Measurements from ENCODE around the gene TICRR.
A peak's percentile ranks its signal among the peaks of the same experiment; 100 is the strongest.

TICRR gene

DNA sequence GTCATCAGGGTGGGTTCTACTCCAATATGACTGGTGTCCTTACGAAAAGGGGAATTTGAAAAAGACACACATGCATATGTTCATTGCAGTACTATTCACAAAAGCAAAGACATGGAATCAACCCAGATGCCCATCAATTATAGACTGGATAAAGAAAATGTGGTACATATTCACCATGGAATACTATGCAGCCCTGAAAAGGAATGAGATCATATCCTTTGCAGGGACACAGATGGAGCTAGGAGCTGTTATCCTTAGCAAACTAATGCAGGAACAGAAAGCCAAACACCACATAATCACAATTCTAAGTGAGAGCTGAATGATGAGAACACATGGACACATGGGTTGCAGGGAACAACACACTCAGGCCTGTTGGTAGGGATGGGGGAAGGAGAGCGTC, 24.8 kb upstream of the TICRR start:
- Histone ChIP-seq H3K27me3 (ENCODE audit: control insufficient read depth in 1 of 2, insufficient read depth in 1 of 2, low read length in 2 of 2) (peaks cover 25 to 71% of the 10 kb centered on the region in 2 experiments), H4K91ac (ENCODE audit: low read length) (no peak overlapping the region), H3K4ac (ENCODE audit: low read depth in 1 of 2, low read length in 2 of 2) (no peak overlapping the region), H2BK12ac (ENCODE audit: low read length in 2 of 2) (no peak overlapping the region), H3K9ac (ENCODE audit: low read length) (no peak overlapping the region), H3K23ac (ENCODE audit: low read length in 2 of 2) (no peak overlapping the region), H3K36me3 (ENCODE audit: control insufficient read depth in 1 of 2, insufficient read depth in 2 of 2, low read depth in 1 of 2, low read length in 2 of 2) (no peaks in the 10 kb centered on the region), H3K9me3 (ENCODE audit: control insufficient read depth, low read length) (no peaks in the 10 kb centered on the region), H4K8ac (ENCODE audit: low read length) (no peak overlapping the region), H3K14ac (ENCODE audit: low read length in 2 of 2) (no peak overlapping the region), H3K4me2 (ENCODE audit: low read length, poor library complexity, severe bottlenecking) (no peak overlapping the region), H2AK5ac (ENCODE audit: low read length, severe bottlenecking) (no peak overlapping the region), H2BK15ac (ENCODE audit: low read depth, poor library complexity, severe bottlenecking) (no peak overlapping the region), H3K4me1 (ENCODE audit: control insufficient read depth, insufficient read depth, low read depth, low read length) (no peaks in the 10 kb centered on the region), H3K18ac (ENCODE audit: low read depth in 1 of 2, low read length in 2 of 2) (no peak overlapping the region), H2AFZ (ENCODE audit: low read depth, low read length) (no peak overlapping the region), H3K27ac (ENCODE audit: low read length, poor library complexity, severe bottlenecking) (no peak overlapping the region), H2BK5ac (ENCODE audit: low read depth, low read length, poor library complexity, severe bottlenecking) (no peak overlapping the region), H2BK120ac (ENCODE audit: low read depth, low read length) (no peak overlapping the region), H3K79me1 (replicated peaks; ENCODE audit: low read length, poor library complexity, severe bottlenecking) (no peaks in the 10 kb centered on the region), H3K4me3 (ENCODE audit: insufficient read depth in 1 of 2, low read depth in 1 of 2, low read length in 2 of 2) (no peak overlapping the region)
- DNase-seq, result no peak
- 100% methylated on average over 1 of the region's 2 CpGs for WGBS

DNA sequence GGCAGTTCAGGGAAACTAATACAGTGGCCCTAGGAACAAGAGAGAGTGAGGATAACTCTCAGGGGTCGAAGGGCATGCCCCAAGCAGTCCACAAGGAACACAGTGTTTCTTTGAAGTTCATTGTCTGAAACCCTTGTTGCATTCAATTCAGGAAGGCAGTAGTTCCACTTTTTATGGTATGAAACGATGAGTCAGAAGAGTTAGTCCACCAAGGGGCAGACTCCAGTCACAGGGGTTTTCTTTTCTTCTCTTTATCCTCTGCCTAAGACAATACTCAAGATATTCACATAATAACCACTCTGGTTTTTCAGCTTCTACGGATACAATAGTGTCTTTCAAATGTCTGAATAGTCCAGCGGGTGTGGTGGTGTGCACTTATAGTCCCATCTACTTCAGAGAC, 23.7 kb upstream of the TICRR start:
- DNase-seq, result peak; percentile 1
- Histone ChIP-seq H2AFZ (ENCODE audit: low read depth, low read length) (no peak overlapping the region), H3K9me3 (ENCODE audit: control insufficient read depth, low read length) (no peaks in the 10 kb centered on the region), H2AK5ac (ENCODE audit: low read length, severe bottlenecking) (no peak overlapping the region), H4K8ac (ENCODE audit: low read length) (no peak overlapping the region), H3K4ac (ENCODE audit: low read depth in 1 of 2, low read length in 2 of 2) (no peak overlapping the region), H2BK5ac (ENCODE audit: low read depth, low read length, poor library complexity, severe bottlenecking) (no peak overlapping the region), H2BK120ac (ENCODE audit: low read depth, low read length) (no peak overlapping the region), H3K27me3 (ENCODE audit: control insufficient read depth in 1 of 2, insufficient read depth in 1 of 2, low read length in 2 of 2) (peaks cover 17 to 67% of the 10 kb centered on the region in 2 experiments), H3K4me1 (ENCODE audit: control insufficient read depth, insufficient read depth, low read depth, low read length) (no peaks in the 10 kb centered on the region), H3K27ac (ENCODE audit: low read length, poor library complexity, severe bottlenecking) (no peak overlapping the region), H3K18ac (ENCODE audit: low read depth in 1 of 2, low read length in 2 of 2) (no peak overlapping the region), H2BK15ac (ENCODE audit: low read depth, poor library complexity, severe bottlenecking) (no peak overlapping the region), H3K4me3 (ENCODE audit: insufficient read depth in 1 of 2, low read depth in 1 of 2, low read length in 2 of 2) (no peak overlapping the region), H2BK12ac (ENCODE audit: low read length in 2 of 2) (no peak overlapping the region), H3K9ac (ENCODE audit: low read length) (no peak overlapping the region), H3K36me3 (ENCODE audit: control insufficient read depth in 1 of 2, insufficient read depth in 2 of 2, low read depth in 1 of 2, low read length in 2 of 2) (no peaks in the 10 kb centered on the region), H3K4me2 (ENCODE audit: low read length, poor library complexity, severe bottlenecking) (no peak overlapping the region), H3K79me1 (replicated peaks; ENCODE audit: low read length, poor library complexity, severe bottlenecking) (no peaks in the 10 kb centered on the region), H4K91ac (ENCODE audit: low read length) (no peak overlapping the region), H3K23ac (ENCODE audit: low read length in 2 of 2) (no peak overlapping the region), H3K14ac (ENCODE audit: low read length in 2 of 2) (no peak overlapping the region)
- WGBS, result 71% methylated on average over 4 of the region's 4 CpGs

DNA sequence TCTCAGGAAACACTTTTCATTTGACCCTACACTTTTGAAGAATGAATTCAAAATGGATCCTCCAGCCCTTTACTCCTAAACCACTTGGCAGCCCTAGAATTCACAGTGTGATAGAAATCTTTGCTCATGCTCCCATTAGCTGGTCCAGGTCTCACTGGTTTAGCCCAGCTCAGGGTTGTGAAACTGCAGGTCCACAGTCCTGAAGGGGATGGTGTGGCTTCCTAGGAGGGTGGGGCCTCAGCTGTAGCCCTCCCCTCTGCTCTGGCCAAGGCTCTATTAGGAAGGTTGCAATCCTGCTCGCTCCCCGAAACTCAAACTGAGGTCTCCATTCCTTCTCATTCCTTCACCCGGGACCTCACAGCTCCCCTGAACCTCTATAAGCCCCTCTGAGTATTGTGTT, 21.6 kb upstream of the TICRR start:
- DNase-seq, result no peak
- no peak overlapping the region for H3K4me2 ChIP-seq (ENCODE audit: low read length, poor library complexity, severe bottlenecking)
- H4K8ac ChIP-seq (ENCODE audit: low read length), result no peak overlapping the region
- no peak overlapping the region for H3K4ac ChIP-seq (ENCODE audit: low read depth in 1 of 2, low read length in 2 of 2)
- H3K27me3 ChIP-seq (ENCODE audit: control insufficient read depth in 1 of 2, insufficient read depth in 1 of 2, low read length in 2 of 2), result peaks cover 13 to 52% of the 10 kb centered on the region in 2 experiments
- no peak overlapping the region for H3K14ac ChIP-seq (ENCODE audit: low read length in 2 of 2)
- WGBS, result no CpG with 5 or more reads among the region's 3 CpGs
- H2BK120ac ChIP-seq (ENCODE audit: low read depth, low read length), result no peak overlapping the region
- no peaks in the 10 kb centered on the region for H3K36me3 ChIP-seq (ENCODE audit: control insufficient read depth in 1 of 2, insufficient read depth in 2 of 2, low read depth in 1 of 2, low read length in 2 of 2)
- H3K23ac ChIP-seq (ENCODE audit: low read length in 2 of 2), result no peak overlapping the region
- no peaks in the 10 kb centered on the region for H3K79me1 ChIP-seq (replicated peaks; ENCODE audit: low read length, poor library complexity, severe bottlenecking)
- H2BK5ac ChIP-seq (ENCODE audit: low read depth, low read length, poor library complexity, severe bottlenecking), result no peak overlapping the region
- H2AK5ac ChIP-seq (ENCODE audit: low read length, severe bottlenecking), result no peak overlapping the region
- no peak overlapping the region for H2AFZ ChIP-seq (ENCODE audit: low read depth, low read length)
- H3K27ac ChIP-seq (ENCODE audit: low read length, poor library complexity, severe bottlenecking), result no peak overlapping the region
- no peak overlapping the region for H3K4me3 ChIP-seq (ENCODE audit: insufficient read depth in 1 of 2, low read depth in 1 of 2, low read length in 2 of 2)
- no peaks in the 10 kb centered on the region for H3K4me1 ChIP-seq (ENCODE audit: control insufficient read depth, insufficient read depth, low read depth, low read length)
- H4K91ac ChIP-seq (ENCODE audit: low read length), result no peak overlapping the region
- no peak overlapping the region for H3K9ac ChIP-seq (ENCODE audit: low read length)
- H2BK12ac ChIP-seq (ENCODE audit: low read length in 2 of 2), result no peak overlapping the region
- no peak overlapping the region for H3K18ac ChIP-seq (ENCODE audit: low read depth in 1 of 2, low read length in 2 of 2)
- no peaks in the 10 kb centered on the region for H3K9me3 ChIP-seq (ENCODE audit: control insufficient read depth, low read length)
- no peak overlapping the region for H2BK15ac ChIP-seq (ENCODE audit: low read depth, poor library complexity, severe bottlenecking)

GRCh38 chr15:89554247-89554646, 21.0 kb upstream of the TICRR start:
- Histone ChIP-seq H2BK120ac (ENCODE audit: low read depth, low read length) (no peak overlapping the region), H3K27ac (ENCODE audit: low read length, poor library complexity, severe bottlenecking) (no peak overlapping the region), H3K18ac (ENCODE audit: low read depth in 1 of 2, low read length in 2 of 2) (no peak overlapping the region), H3K4me2 (ENCODE audit: low read length, poor library complexity, severe bottlenecking) (no peak overlapping the region), H3K4me3 (ENCODE audit: insufficient read depth in 1 of 2, low read depth in 1 of 2, low read length in 2 of 2) (peak overlapping the region in 1 of 2 experiments; percentile 9), H3K4me1 (ENCODE audit: control insufficient read depth, insufficient read depth, low read depth, low read length) (no peaks in the 10 kb centered on the region), H3K23ac (ENCODE audit: low read length in 2 of 2) (no peak overlapping the region), H4K8ac (ENCODE audit: low read length) (no peak overlapping the region), H3K36me3 (ENCODE audit: control insufficient read depth in 1 of 2, insufficient read depth in 2 of 2, low read depth in 1 of 2, low read length in 2 of 2) (no peaks in the 10 kb centered on the region), H3K27me3 (ENCODE audit: control insufficient read depth in 1 of 2, insufficient read depth in 1 of 2, low read length in 2 of 2) (peaks cover 17 to 57% of the 10 kb centered on the region in 2 experiments), H3K79me1 (replicated peaks; ENCODE audit: low read length, poor library complexity, severe bottlenecking) (no peaks in the 10 kb centered on the region), H3K4ac (ENCODE audit: low read depth in 1 of 2, low read length in 2 of 2) (no peak overlapping the region), H3K9me3 (ENCODE audit: control insufficient read depth, low read length) (no peaks in the 10 kb centered on the region), H2AFZ (ENCODE audit: low read depth, low read length) (no peak overlapping the region), H2BK5ac (ENCODE audit: low read depth, low read length, poor library complexity, severe bottlenecking) (no peak overlapping the region), H4K91ac (ENCODE audit: low read length) (no peak overlapping the region), H2BK12ac (ENCODE audit: low read length in 2 of 2) (no peak overlapping the region), H2AK5ac (ENCODE audit: low read length, severe bottlenecking) (no peak overlapping the region), H2BK15ac (ENCODE audit: low read depth, poor library complexity, severe bottlenecking) (no peak overlapping the region), H3K9ac (ENCODE audit: low read length) (no peak overlapping the region), H3K14ac (ENCODE audit: low read length in 2 of 2) (no peak overlapping the region)
- 66% methylated on average over 7 of the region's 7 CpGs for WGBS
- no peak for DNase-seq

All from mesenchymal stem cell (in vitro differentiated cells and primary cell).